Left lung (tissue), 10 donors: ENCODE data around the gene BCL2L1. TPM values are rescaled to one million over a fixed set of nuclear protein-coding genes. Genes with fewer than 3 reads are reported as not detected.

ENCODE experiments used
- ATAC-seq: fragments of 200-7000 bp; cut with Tn5 transposase; one replicate; pipeline ENCODE4 v1.9.1; 2020; ENCODE audit warnings: moderate library complexity
- DNase-seq, 4 donors: peaks; one replicate each; pipeline ENCODE4 v3.0.0-alpha.2; 2013 to 2020
- H3K27ac ChIP-seq, 2 donors: fragments of 200-600 bp; sonication (generic) in 1 of 2; one replicate each; pipeline versions ENCODE4 v1.5.0 to v1.8.0; 2020 to 2021
- H3K27me3 ChIP-seq, 2 donors: fragments of 200-600 bp; sonication (generic) in 1 of 2; one replicate each; pipeline versions ENCODE4 v1.5.0 to v1.8.0; 2020 to 2021
- H3K36me3 ChIP-seq, 2 donors: fragments of 200-600 bp; sonication (generic) in 1 of 2; one replicate each; pipeline versions ENCODE4 v1.5.0 to v1.8.0; 2020 to 2021
- H3K4me1 ChIP-seq, 2 donors: fragments of 200-600 bp; one replicate each; pipeline ENCODE4 v1.8.0; 2021
- H3K4me3 ChIP-seq, 2 donors: fragments of 200-600 bp; sonication (generic) in 1 of 2; one replicate each; pipeline versions ENCODE4 v1.5.0 to v1.8.0; 2020 to 2021; ENCODE audit warnings: mild to moderate bottlenecking in 1 of 2
- H3K9me3 ChIP-seq, 2 donors: fragments of 200-600 bp; sonication (generic) in 1 of 2; one replicate each; pipeline versions ENCODE4 v1.5.0 to v1.8.0; 2020 to 2021
- CTCF ChIP-seq, 2 donors: fragments of 200-600 bp; sonication (generic) in 1 of 2; IDR thresholded peaks; one replicate each; pipeline versions ENCODE4 v1.5.0 to v1.8.0; 2021; ENCODE audit warnings: antibody characterized with exemption in 2 of 2
- intact Hi-C, 2 donors: fragments of 100-400 bp; cut with DNase I; formaldehyde crosslinking; loops; one replicate each; pipeline versions ENCODE4 v1.11.2 to v1.14.2; 2022
- polyA plus RNA-seq, 6 donors: library from polyadenylated mRNA; unstranded; fragments of 120-200 nt; gene quantifications; one replicate each; pipeline ENCODE4 v1.2.1, GENCODE V29; 2013; ENCODE audit not compliant: insufficient read length in 6 of 6
- total RNA-seq, 2 donors: library from RNA; stranded (reverse); fragmentation: NEBNext Ultra II Directional; extraction: Animal tissue kit (Norgen Biotek cat#: 25700); gene quantifications; one replicate each; pipeline ENCODE4 v1.2.1, GENCODE V29; 2021
- donor health status: DM: no; HTN: yes; CAD: no.
- donor health status: DM: no; HTN: no; CAD: no.

Gene BCL2L1
- total and polyA plus RNA-seq, 8 donors, result 43.3 to 181 (median 56.7) TPM

- Histone ChIP-seq H3K9me3 (no peaks in the 10 kb centered on the region), H3K4me3 (no peak overlapping the region), H3K4me1 (peaks cover 75 to 100% of the 10 kb centered on the region in 2 donors), H3K27ac (peak overlapping the region; percentile 88 to 89), H3K36me3 (peaks cover 0 to 79% of the 10 kb centered on the region in 2 donors), H3K27me3 (no peaks in the 10 kb centered on the region)
- intact Hi-C loops, result no loop called here
- peak; percentile 26 for ATAC-seq
- TF ChIP-seq CTCF (IDR thresholded peaks at IDR 0.05), result no peak
- peak in 1 of 4 donors; percentile 69 for DNase-seq
Measured at GRCh38 chr20:31710423-31711108, 12.1 kb downstream of the BCL2L1 start.

GRCh38 chr20:31709939-31710338, 12.7 kb downstream of the BCL2L1 start:
- H3K4me1 ChIP-seq, result peaks cover 75 to 100% of the 10 kb centered on the region in 2 donors
- peak overlapping the region in 1 of 2 donors; percentile 88 for H3K27ac ChIP-seq
- no peaks in the 10 kb centered on the region for H3K9me3 ChIP-seq
- no peaks in the 10 kb centered on the region for H3K27me3 ChIP-seq
- H3K4me3 ChIP-seq, result no peak overlapping the region
- ATAC-seq (no peak), DNase-seq (no peak)
- peaks cover 0 to 76% of the 10 kb centered on the region in 2 donors for H3K36me3 ChIP-seq
- no peak for TF ChIP-seq CTCF (IDR thresholded peaks at IDR 0.05)
- intact Hi-C loops, result no loop called here

- Histone ChIP-seq H3K27me3 (no peaks in the 10 kb centered on the region), H3K4me1 (peaks cover 76 to 99% of the 10 kb centered on the region in 2 donors), H3K9me3 (no peaks in the 10 kb centered on the region), H3K36me3 (peaks cover 0 to 71% of the 10 kb centered on the region in 2 donors), H3K27ac (peak overlapping the region; percentile 55 to 71), H3K4me3 (no peak overlapping the region)
- intact Hi-C loops, result no loop called here
- ATAC-seq, result no peak
- DNase-seq, result no peak
- no peak for TF ChIP-seq CTCF (IDR thresholded peaks at IDR 0.05)
Measured at GRCh38 chr20:31708736-31709534, 13.7 kb downstream of the BCL2L1 start.

- Histone ChIP-seq H3K4me3 (no peak overlapping the region), H3K27me3 (no peaks in the 10 kb centered on the region), H3K9me3 (no peaks in the 10 kb centered on the region), H3K27ac (peak overlapping the region; percentile 55 to 71), H3K4me1 (peaks cover 68 to 99% of the 10 kb centered on the region in 2 donors), H3K36me3 (peaks cover 0 to 69% of the 10 kb centered on the region in 2 donors)
- intact Hi-C loops, result no loop called here
- ATAC-seq (no peak), DNase-seq (peak in 1 of 4 donors; percentile 70)
- TF ChIP-seq CTCF (IDR thresholded peaks at IDR 0.05), result no peak
Measured at GRCh38 chr20:31707994-31708735, 14.5 kb downstream of the BCL2L1 start.
